ENCODE data around the gene CCDC70.
"Not testable (repeated sequence)": the region's sequence is repeated elsewhere in the genome, so short reads cannot be mapped to it uniquely, and the experiment has no call there.

The CCDC70 gene

DNA sequence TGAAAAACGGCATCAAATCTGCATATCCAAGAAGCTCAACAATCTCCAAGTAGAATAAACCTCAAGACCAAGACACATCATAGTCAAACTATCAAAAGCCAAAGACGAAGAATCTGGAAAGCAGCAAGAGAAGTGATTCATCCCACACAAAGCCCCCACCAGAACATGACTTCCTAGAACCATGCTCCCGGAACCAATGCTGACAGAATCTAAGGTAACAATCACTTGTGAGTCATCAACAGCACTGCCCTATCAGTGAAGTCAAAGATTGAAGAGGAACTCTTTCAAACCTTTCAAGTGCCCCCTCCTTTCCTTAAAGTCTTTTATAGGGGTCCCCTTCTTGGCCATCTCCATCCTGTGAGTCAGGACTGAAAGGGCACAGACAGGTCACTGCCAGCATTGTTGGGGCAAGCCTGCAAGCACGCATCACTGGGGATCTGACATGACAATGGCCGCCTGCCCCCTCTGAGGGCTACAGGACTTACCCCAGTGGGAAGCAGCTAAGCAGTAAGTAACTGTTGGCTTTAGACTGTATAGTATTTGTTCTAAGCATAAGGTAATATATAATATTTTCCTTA lies at the start of gene CCDC70:
CCDC70 (plus strand) TSS at position 247 of the 578 bp plus-strand sequence. CDS start 3,443 bp downstream, outside the sequence.
- DNase-seq (ENCODE audit: low spot score) = peak; percentile 26

- no peak for DNase-seq (ENCODE audit: low spot score)
Observed at GRCh38 chr13:51814071-51814470, 47.7 kb upstream of the CCDC70 start.

DNA sequence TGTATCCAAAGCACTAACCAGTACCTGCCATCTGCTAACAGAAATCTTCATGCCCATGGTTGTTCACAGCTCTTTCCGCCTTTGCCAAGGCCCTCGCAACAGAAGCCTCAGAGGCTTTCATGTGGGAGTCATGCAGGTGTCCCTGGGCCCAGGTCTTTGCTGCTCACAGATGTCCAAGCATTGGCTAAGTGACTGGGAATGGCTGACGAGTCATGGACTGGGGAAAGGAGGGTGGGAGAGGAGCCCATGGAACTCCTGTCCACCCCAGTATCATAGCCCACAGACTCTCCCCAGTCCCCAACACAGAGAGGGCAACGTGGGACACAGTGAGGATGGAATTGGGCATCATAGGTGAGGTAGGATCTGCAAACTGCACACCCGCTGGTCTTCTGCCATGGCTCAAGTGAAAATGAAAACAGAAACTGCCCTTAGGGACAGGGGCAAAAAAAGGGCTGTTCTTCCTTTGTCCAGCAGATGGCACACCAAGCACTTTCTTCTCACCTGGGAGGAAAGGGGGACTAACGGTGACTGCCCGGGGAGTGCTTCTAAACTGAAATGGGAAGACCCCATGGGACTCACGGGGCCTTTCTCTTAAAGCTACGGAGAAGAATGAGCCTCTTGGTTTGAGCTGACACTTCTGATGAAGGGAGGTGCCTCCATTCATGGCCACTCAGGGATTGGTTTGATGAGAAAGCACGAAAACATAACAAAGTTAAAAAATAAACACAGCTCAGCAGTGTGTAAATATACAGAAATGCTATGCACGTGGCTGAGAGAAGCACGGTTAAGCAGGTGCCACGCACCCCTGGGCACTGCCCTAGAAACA lies 46.7 kb upstream of the CCDC70 start:
- DNase-seq (ENCODE audit: low spot score) = peak; percentile 84

- no peak for DNase-seq (ENCODE audit: low spot score)
Observed at GRCh38 chr13:51815848-51816247, 45.9 kb upstream of the CCDC70 start.

DNA sequence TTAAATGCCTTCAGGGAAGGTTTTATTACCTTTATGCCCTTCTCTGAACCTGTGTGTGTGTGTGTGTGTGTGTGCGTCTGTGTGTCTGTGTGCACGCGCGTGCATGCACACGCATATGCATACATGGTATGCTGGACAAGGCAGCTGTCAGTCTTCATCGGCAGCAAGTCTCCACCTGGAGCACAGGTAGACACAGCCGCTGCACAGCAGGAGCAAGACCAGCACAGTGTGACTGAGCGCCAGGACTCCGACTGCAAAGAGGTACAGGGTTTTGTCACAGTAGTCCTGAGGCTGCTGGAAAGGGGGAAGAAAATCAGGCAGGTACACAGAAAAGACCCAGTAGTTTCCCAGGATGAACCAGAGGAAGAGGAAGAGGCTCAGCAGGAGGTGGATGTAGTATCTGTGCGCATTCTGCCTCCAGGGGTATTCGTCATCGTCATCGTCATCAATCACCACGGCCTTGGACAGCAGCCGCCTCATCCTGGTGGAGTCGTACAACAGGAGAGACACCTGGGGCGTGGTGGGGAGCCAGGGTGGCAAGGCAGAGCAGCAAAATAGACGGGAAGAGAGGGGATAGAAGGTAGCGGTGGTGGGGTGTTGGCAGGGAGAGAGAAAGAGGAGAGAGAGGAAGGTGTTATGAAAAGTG lies 45.0 kb upstream of the CCDC70 start:
- DNase-seq (ENCODE audit: low spot score) = no peak

GRCh38 chr13:51817717-51818116 lies 44.1 kb upstream of the CCDC70 start:
- DNase-seq (ENCODE audit: low spot score) = no peak

DNA sequence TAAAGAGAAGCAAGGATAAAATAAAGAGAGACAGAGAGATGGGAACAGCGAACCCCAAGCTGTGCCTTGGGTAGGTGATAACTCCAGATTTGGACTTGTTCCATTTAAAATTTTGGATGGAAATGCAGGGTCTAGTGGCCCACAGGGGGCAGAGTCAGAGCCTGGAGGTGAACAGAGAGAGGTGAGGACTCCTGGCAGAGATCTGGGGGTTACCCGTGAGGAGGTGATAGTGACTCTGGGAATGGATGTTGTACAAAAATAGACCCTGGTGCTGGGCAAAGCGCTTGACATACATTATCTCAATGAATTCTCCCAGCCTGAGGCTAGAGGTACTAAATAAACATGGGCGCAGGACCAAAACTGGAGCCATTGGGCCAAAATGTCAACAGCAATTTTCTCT lies 43.5 kb upstream of the CCDC70 start:
- DNase-seq (ENCODE audit: low spot score) = no peak

- peak; percentile 29 for DNase-seq (ENCODE audit: low spot score)
Observed at GRCh38 chr13:51818781-51819511, 42.8 kb upstream of the CCDC70 start.

DNA sequence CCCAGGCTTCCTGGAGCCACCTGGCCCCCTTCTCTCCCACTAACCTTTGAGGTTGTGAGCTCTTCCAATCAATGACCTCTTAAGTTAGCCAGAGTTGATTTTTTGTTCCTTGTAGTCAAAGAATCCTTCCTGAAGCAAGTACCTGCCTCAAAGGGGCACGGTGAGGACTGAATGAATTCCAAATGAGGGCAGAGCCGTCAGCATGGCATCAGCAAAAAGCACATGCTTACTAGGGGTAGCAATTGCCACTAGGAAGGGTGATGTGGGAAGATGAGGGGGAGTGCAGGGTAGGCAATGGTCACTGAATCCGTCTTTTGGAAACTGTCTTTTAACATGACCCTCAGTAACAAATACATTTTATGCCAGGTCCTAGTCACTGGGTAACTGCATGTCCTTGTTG lies 42.2 kb upstream of the CCDC70 start:
- DNase-seq (ENCODE audit: low spot score) = no peak

GRCh38 chr13:51820016-51820597 lies 41.7 kb upstream of the CCDC70 start:
- no peak for DNase-seq (ENCODE audit: low spot score)

GRCh38 chr13:51821606-51822005 lies 40.2 kb upstream of the CCDC70 start:
- DNase-seq (ENCODE audit: low spot score) = peak; percentile 52

DNA sequence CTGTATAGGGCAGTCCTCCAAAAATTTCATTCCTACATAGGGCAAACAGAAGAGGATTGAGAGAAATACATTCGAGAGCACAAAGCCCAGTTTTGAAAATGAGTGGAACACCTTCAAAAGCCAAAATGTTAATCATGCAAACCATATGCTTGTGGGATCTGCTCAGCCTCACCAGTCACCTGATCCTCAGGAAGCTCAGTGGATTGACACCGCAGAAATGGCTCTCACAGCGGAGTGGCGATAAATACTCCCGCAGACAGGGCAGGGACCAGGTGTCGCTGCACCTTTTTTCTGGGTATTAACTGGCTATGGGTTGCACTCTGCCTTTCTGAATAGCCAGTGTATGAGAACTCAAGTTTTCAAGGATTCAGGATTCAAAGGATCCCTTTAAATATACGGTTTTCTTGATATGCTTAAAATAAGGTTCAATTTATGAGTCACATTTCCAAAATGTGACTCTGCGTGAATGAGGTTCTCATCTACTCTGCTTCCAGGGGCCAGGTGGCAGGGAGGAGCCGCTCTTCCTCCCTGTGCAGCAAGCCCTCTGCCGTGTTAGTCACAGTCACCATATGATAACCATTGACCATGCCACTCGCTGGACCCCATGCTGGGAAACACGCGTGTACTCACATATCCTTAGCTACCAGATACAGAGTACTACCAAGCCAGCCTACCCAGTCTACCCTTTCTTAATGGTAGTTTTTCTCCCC lies 39.5 kb upstream of the CCDC70 start:
- DNase-seq (ENCODE audit: low spot score) = peak; percentile 39

GRCh38 chr13:51823359-51823758 lies 38.4 kb upstream of the CCDC70 start:
- no peak for DNase-seq (ENCODE audit: low spot score)

GRCh38 chr13:51823863-51824262 lies 37.9 kb upstream of the CCDC70 start:
- DNase-seq (ENCODE audit: low spot score) = no peak

- DNase-seq (ENCODE audit: low spot score) = not testable (repeated sequence)
Observed at GRCh38 chr13:51824712-51825111, 37.1 kb upstream of the CCDC70 start.

GRCh38 chr13:51825165-51825592 lies 36.6 kb upstream of the CCDC70 start:
- DNase-seq (ENCODE audit: low spot score) = peak; percentile 70

DNA sequence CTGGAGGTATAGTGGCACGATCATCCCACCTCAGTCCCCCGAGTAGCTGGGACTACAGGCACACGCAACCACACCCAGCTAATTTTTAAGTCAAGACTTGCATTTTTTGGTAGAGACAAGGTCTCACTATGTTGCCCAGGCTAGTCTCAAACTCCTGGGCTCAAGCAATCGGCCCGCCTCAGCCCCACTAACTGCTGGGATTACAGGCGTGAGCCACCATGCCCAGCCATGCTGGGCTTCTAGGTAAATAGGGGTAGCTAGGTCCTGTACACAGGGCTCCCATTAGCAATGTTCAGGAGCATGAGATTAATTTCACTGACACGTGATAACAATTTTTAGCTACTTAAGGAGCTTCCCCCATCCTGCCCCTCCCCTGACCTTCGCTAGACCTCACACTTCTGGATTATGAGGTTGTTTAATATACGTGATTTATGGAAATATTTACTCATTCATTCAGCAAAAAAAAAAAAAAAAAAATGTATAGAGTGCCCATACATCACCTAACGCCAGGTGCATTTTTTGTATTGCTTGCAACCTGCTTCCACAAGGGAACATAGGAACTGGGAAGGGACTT lies 36.0 kb upstream of the CCDC70 start:
- no peak for DNase-seq (ENCODE audit: low spot score)

DNA sequence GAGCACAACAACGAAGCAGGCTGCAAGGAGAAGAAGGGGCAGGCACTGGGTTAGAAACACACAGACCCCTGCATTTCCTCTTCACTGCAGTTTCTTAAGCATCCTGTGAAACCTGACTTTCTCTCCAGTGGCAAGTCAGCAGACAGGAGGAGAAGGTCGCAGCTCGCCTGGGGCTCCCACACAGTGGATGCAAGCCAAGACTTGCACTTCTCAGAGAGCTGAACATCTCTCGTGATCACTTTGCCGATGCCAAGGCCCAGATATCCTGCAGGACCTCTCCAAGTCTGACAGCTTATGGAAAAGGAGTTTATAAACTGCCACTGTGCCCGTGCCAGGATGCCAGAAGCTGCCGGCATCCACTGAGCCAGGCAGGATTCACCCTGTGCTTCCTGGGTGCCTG lies 35.2 kb upstream of the CCDC70 start:
- DNase-seq (ENCODE audit: low spot score) = no peak

GRCh38 chr13:51827254-51827653 lies 34.5 kb upstream of the CCDC70 start:
- no peak for DNase-seq (ENCODE audit: low spot score)

DNA sequence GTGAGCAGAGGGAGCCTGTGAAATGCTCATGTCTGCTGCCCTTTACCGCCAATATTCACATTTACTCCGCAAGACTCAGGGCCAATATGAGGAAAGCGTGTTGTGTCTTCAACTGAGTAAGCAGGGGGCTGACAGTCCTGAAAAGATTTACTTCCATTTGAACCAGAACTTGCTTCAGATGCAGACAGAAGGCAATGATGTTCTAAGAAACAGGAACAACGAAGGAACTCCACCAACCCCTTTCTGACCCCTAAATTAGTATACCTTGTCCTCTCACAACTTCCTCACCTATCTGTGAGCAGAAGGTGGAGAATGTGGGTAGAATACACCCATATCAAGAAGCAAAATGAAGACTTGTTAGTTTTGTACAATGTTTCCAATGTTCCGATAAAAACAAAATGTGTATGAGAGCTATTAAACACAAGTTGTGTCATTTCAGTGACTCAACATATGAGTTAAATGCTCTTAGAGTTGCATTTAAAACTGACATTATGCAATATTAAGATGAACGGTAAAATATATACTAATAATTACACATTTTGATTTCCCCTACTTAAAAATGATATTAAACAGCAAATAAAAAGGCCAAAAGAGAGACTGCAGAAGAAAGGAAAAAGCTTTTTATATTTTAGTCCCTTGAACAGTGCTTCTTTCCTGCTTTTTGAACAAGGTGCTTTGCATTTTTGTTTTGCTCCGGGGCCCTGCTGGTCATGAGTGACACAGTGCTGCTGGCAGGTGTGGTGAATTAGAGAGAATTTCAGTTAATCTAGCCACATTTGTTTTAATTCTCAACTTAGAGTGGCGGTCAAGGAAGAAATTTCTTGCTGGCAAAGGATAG lies 32.8 kb upstream of the CCDC70 start:
- DNase-seq (ENCODE audit: low spot score) = no peak

Measured in CD4-positive, alpha-beta T cell treated with Interleukin-2 at 100 ng/mL for 4 hours (primary cell).